ENCODE results near the gene UBC. TPM values are rescaled to one million over a fixed set of nuclear protein-coding genes. Genes with fewer than 3 reads are reported as not detected.

The UBC gene
- total and polyA plus RNA-seq, 9 of the 15 experiments (the other 6 are each of a cell fraction or from before 2014, with no cell fraction given), result 533 to 1,153 (median 813) TPM

- TF ChIP-seq RBM25 (IDR thresholded peaks at IDR 0.05; ENCODE audit: low read depth, low read length, severe bottlenecking) (no peak), SMARCA4 (IDR thresholded peaks at IDR 0.05) (peak; percentile 84), ZNF354B (CRISPR knock-in tag; IDR thresholded peaks at IDR 0.05) (no peak), CBX1 (IDR thresholded peaks at IDR 0.05; ENCODE audit: low read depth) (no peak), POU5F1 (IDR thresholded peaks at IDR 0.05; ENCODE audit: borderline replicate concordance, low read depth, low read length, partially characterized antibody) (no peak), HMG20B (CRISPR knock-in tag; IDR thresholded peaks at IDR 0.05) (no peak), FUS (optimal IDR thresholded peaks at IDR 0.05; ENCODE audit: low read depth, low read length) (no peak), ZNF121 (CRISPR knock-in tag; conservative IDR thresholded peaks at IDR 0.05) (no peak), CBFB (CRISPR knock-in tag; IDR thresholded peaks at IDR 0.05) (no peak), ARNT (IDR thresholded peaks at IDR 0.05) (no peak), AFF4 (CRISPR knock-in tag; IDR thresholded peaks at IDR 0.05) (0 out of 2 replicates have a peak, but pooled peaks have one; percentile 58), CBX8 (IDR thresholded peaks at IDR 0.05; ENCODE audit: borderline replicate concordance, extremely low read depth, low read depth, low read length, poor library complexity, severe bottlenecking) (no peak), MCM2 (IDR thresholded peaks at IDR 0.05; ENCODE audit: low read depth) (no peak), NFE2L1 (tag; IDR thresholded peaks at IDR 0.05; ENCODE audit: borderline replicate concordance, low read depth) (peak; percentile 98), POLR2A (conservative IDR thresholded peaks at IDR 0.05) (no peak), CEBPZ (IDR thresholded peaks at IDR 0.05; ENCODE audit: borderline replicate concordance, low read depth, low read length) (no peak), ZNF644 (tag; IDR thresholded peaks at IDR 0.05; ENCODE audit: low read depth) (no peak; the same call in 1 of the 2 replicates), LARP7 (IDR thresholded peaks at IDR 0.05) (no peak), NEUROD1 (IDR thresholded peaks at IDR 0.05; ENCODE audit: borderline replicate concordance, low read depth, low read length, partially characterized antibody) (no peak)
These were observed 47.0 kb downstream of the UBC start (continued) for GRCh38 chr12:124867401-124867930.

Data from K562 (cell line).